Upper lobe of right lung (tissue), 1 donor: ENCODE data around the gene ZNF605. TPM values are rescaled to one million over a fixed set of nuclear protein-coding genes. Genes with fewer than 3 reads are reported as not detected.

Source experiments
- ATAC-seq: fragments of 200-7000 bp; cut with Tn5 transposase; one replicate; pipeline ENCODE4 v1.9.1; 2020; ENCODE audit warnings: mild to moderate bottlenecking, moderate library complexity
- DNase-seq: peaks from one replicate; pipeline ENCODE4 v3.0.0-alpha.2; 2020
- H3K27ac ChIP-seq: fragments of 200-600 bp; one replicate; pipeline ENCODE4 v1.8.0; 2022
- H3K27me3 ChIP-seq: fragments of 200-600 bp; one replicate; pipeline ENCODE4 v1.8.0; 2022; ENCODE audit warnings: mild to moderate bottlenecking
- H3K36me3 ChIP-seq: fragments of 200-600 bp; one replicate; pipeline ENCODE4 v1.8.0; 2022
- H3K4me1 ChIP-seq: fragments of 200-600 bp; one replicate; pipeline ENCODE4 v1.8.0; 2022
- H3K4me3 ChIP-seq: fragments of 200-600 bp; one replicate; pipeline ENCODE4 v1.8.0; 2022; ENCODE audit warnings: mild to moderate bottlenecking
- H3K9me3 ChIP-seq: fragments of 200-600 bp; one replicate; pipeline ENCODE4 v1.8.0; 2022
- intact Hi-C: fragments of 100-400 bp; cut with DNase I; formaldehyde crosslinking; loops from one replicate; pipeline ENCODE4 v1.11.0; 2022
- total RNA-seq: library from RNA; stranded (reverse); fragmentation: NEBNext Ultra II Directional; extraction: Animal tissue kit (Norgen Biotek cat#: 25700); gene quantifications from one replicate; pipeline ENCODE4 v1.2.1, GENCODE V29; 2021
- TF ChIP-seq, protein P1 (sequence below): fragments of 200-600 bp; IDR thresholded peaks from one replicate; pipeline ENCODE4 v1.8.0; 2022; ENCODE audit warnings: antibody characterized with exemption
- donor health status: DM: no; HTN: yes; CAD: no; lungs with severe emphysema.

ZNF605 gene
- total RNA-seq, 1 donor from 2014 or later: 13.4 TPM

DNA sequence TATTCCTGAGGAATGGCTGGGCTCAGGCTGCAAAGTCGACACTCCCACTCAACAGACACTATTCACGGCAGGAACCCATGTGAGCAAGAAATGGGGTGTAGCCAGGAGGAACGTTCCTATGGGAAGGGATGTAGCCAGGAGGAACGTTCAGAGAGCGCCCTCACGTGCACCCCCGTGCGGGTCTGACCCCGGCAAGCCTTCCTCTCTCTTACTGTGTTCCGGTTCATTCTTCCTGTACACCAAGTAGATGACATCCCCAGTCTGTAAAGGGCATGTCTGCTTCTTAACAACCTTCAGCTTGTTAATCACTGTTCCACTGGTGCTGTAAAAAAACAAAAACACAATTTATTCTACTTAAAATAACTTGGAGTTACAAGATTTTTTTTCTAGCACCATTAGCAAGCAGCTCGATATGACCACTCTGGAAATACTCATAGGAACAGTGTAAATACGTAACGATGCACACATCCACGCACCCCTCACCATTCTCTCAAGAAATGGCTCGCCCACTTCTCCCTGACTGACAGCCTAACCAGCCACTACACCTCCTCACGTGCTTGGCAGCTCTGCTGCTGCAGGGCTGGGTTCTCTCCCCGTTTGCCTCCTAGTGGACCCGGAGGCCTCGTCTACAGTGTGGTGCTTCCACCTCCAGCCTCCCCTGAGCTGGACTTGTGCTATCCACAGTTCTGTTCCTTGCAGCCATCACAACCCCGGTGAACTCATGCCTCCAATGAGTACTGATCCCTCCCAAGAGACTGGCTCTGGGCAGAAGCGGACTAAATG, 83.8 kb downstream of the ZNF605 start:
- no peak overlapping the region for H3K27ac ChIP-seq
- no peaks in the 10 kb centered on the region for H3K4me1 ChIP-seq
- no peaks in the 10 kb centered on the region for H3K9me3 ChIP-seq
- H3K4me3 ChIP-seq: no peak overlapping the region
- ATAC-seq: no peak
- intact Hi-C loops: no loop called here
- no peak for DNase-seq
- TF ChIP-seq, protein P1, sequence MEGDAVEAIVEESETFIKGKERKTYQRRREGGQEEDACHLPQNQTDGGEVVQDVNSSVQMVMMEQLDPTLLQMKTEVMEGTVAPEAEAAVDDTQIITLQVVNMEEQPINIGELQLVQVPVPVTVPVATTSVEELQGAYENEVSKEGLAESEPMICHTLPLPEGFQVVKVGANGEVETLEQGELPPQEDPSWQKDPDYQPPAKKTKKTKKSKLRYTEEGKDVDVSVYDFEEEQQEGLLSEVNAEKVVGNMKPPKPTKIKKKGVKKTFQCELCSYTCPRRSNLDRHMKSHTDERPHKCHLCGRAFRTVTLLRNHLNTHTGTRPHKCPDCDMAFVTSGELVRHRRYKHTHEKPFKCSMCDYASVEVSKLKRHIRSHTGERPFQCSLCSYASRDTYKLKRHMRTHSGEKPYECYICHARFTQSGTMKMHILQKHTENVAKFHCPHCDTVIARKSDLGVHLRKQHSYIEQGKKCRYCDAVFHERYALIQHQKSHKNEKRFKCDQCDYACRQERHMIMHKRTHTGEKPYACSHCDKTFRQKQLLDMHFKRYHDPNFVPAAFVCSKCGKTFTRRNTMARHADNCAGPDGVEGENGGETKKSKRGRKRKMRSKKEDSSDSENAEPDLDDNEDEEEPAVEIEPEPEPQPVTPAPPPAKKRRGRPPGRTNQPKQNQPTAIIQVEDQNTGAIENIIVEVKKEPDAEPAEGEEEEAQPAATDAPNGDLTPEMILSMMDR: no peak
- H3K27me3 ChIP-seq: no peaks in the 10 kb centered on the region
- peaks cover 83% of the 10 kb centered on the region for H3K36me3 ChIP-seq

GRCh38 chr12:132869551-132869950, 86.6 kb downstream of the ZNF605 start:
- Histone ChIP-seq H3K36me3 (peaks cover 86% of the 10 kb centered on the region), H3K27ac (no peak overlapping the region), H3K9me3 (no peaks in the 10 kb centered on the region), H3K27me3 (no peaks in the 10 kb centered on the region), H3K4me1 (no peaks in the 10 kb centered on the region), H3K4me3 (no peak overlapping the region)
- no peak for DNase-seq
- ATAC-seq: no peak
- TF ChIP-seq, protein P1: no peak
- intact Hi-C loops: no loop called here

Other genes starting within 250 kb of the ZNF605 start
- gene PGAM5, start 245.5 kb downstream of the ZNF605 start, total RNA-seq: 25.4 TPM
- 60.2 TPM for gene ANKLE2, start 194.5 kb downstream of the ZNF605 start, total RNA-seq
- 65.3 TPM for gene GOLGA3, start 127.4 kb downstream of the ZNF605 start, total RNA-seq
- gene CHFR, start 68.7 kb downstream of the ZNF605 start, total RNA-seq: 50.2 TPM
- 11.4 TPM for gene ZNF26, start 30.1 kb upstream of the ZNF605 start, total RNA-seq
- 24.1 TPM for gene ZNF84, start 81.2 kb upstream of the ZNF605 start, total RNA-seq
- gene ZNF140, start 124.6 kb upstream of the ZNF605 start, total RNA-seq: 15.7 TPM
- 2.4 TPM for gene ZNF891, start 174.0 kb upstream of the ZNF605 start, total RNA-seq
- 8.2 TPM for gene ZNF10, start 174.3 kb upstream of the ZNF605 start, total RNA-seq
- gene ZNF268, start 225.2 kb upstream of the ZNF605 start, total RNA-seq: 25.4 TPM